Lower lobe of right lung (tissue), 2 donors: Measurements from ENCODE around the gene HSPG2. TPM values are rescaled to one million over a fixed set of nuclear protein-coding genes. Genes with fewer than 3 reads are reported as not detected.

Experiments
- ATAC-seq, 2 donors: fragments of 200-7000 bp; cut with Tn5 transposase; one replicate each; pipeline ENCODE4 v1.9.1; 2020 to 2022; ENCODE audit warnings: mild to moderate bottlenecking in 2 of 2, moderate library complexity in 2 of 2
- DNase-seq: peaks from one replicate; pipeline ENCODE4 v3.0.0-alpha.2; 2020
- H3K27ac ChIP-seq: fragments of 200-600 bp; one replicate; pipeline ENCODE4 v1.8.0; 2022
- H3K27me3 ChIP-seq: fragments of 200-600 bp; one replicate; pipeline ENCODE4 v1.8.0; 2022; ENCODE audit warnings: low read depth
- H3K36me3 ChIP-seq: fragments of 200-600 bp; one replicate; pipeline ENCODE4 v1.8.0; 2022; ENCODE audit warnings: mild to moderate bottlenecking
- H3K4me1 ChIP-seq: fragments of 200-600 bp; one replicate; pipeline ENCODE4 v1.8.0; 2022
- H3K4me3 ChIP-seq: fragments of 200-600 bp; one replicate; pipeline ENCODE4 v1.8.0; 2022; ENCODE audit warnings: mild to moderate bottlenecking
- H3K9me3 ChIP-seq: fragments of 200-600 bp; one replicate; pipeline ENCODE4 v1.8.0; 2022
- CTCF ChIP-seq: fragments of 200-600 bp; IDR thresholded peaks from one replicate; pipeline ENCODE4 v1.8.0; 2022; ENCODE audit warnings: antibody characterized with exemption, mild to moderate bottlenecking
- intact Hi-C: fragments of 100-400 bp; cut with DNase I; formaldehyde crosslinking; loops from one replicate; pipeline ENCODE4 v1.11.0; 2022
- total RNA-seq: library from RNA; stranded (reverse); fragmentation: NEBNext Ultra II Directional; extraction: Animal tissue kit (Norgen Biotek cat#: 25700); gene quantifications from one replicate; pipeline ENCODE4 v1.2.1, GENCODE V29; 2021
- donor health status: DM: no; HTN: yes; CAD: no; lungs with severe emphysema.

The HSPG2 gene
- total RNA-seq, 1 donor from 2014 or later = 216 TPM

- DNase-seq (no peak), ATAC-seq (no peak)
- Histone ChIP-seq H3K9me3 (no peaks in the 10 kb centered on the region), H3K27ac (peak overlapping the region; percentile 31), H3K27me3 (no peaks in the 10 kb centered on the region), H3K36me3 (peaks cover 24% of the 10 kb centered on the region), H3K4me3 (no peak overlapping the region), H3K4me1 (peaks cover 79% of the 10 kb centered on the region)
- intact Hi-C loops = no loop called here
- no peak for TF ChIP-seq CTCF
These were observed 38.5 kb downstream of the HSPG2 start for GRCh38 chr1:21898326-21899200.

- TF ChIP-seq CTCF = no peak
These were observed 39.3 kb downstream of the HSPG2 start for GRCh38 chr1:21897844-21898243.

GRCh38 chr1:21896652-21897532 is 40.2 kb downstream of the HSPG2 start:
- H3K27me3 ChIP-seq = no peaks in the 10 kb centered on the region
- intact Hi-C loops = no loop called here
- no peak overlapping the region for H3K4me3 ChIP-seq
- DNase-seq (peak; percentile 68), ATAC-seq (peak; percentile 65 to 72)
- peaks cover 62% of the 10 kb centered on the region for H3K4me1 ChIP-seq
- peaks cover 38% of the 10 kb centered on the region for H3K36me3 ChIP-seq
- no peaks in the 10 kb centered on the region for H3K9me3 ChIP-seq
- TF ChIP-seq CTCF = no peak
- H3K27ac ChIP-seq = peak overlapping the region; percentile 75

More at GRCh38 chr1:21897844-21898243, 39.3 kb downstream of the HSPG2 start:
- peak overlapping the region; percentile 75 for H3K27ac ChIP-seq
- intact Hi-C loops = no loop called here
- ATAC-seq (no peak), DNase-seq (no peak)
- no peaks in the 10 kb centered on the region for H3K27me3 ChIP-seq
- peaks cover 30% of the 10 kb centered on the region for H3K36me3 ChIP-seq
- peaks cover 72% of the 10 kb centered on the region for H3K4me1 ChIP-seq
- H3K9me3 ChIP-seq = no peaks in the 10 kb centered on the region
- H3K4me3 ChIP-seq = no peak overlapping the region

- no peak for ATAC-seq
These were observed 41.1 kb downstream of the HSPG2 start for GRCh38 chr1:21896026-21896425.

More at GRCh38 chr1:21896026-21896425, 41.1 kb downstream of the HSPG2 start:
- no peak for TF ChIP-seq CTCF
- Histone ChIP-seq H3K4me1 (peaks cover 54% of the 10 kb centered on the region), H3K4me3 (no peak overlapping the region), H3K27ac (peak overlapping the region; percentile 75), H3K36me3 (peaks cover 47% of the 10 kb centered on the region), H3K9me3 (no peaks in the 10 kb centered on the region), H3K27me3 (no peaks in the 10 kb centered on the region)
- intact Hi-C loops = no loop called here
- no peak for DNase-seq
